Parathyroid adenoma (tissue), 2 donors: ENCODE results near the gene PES1.
"Not testable (repeated sequence)": the region's sequence is repeated elsewhere in the genome, so short reads cannot be mapped to it uniquely, and the experiment has no call there.

Experiments used
- H2AFZ ChIP-seq: fragments of 300-600 bp; sonication (generic); one replicate; pipeline ENCODE4 v1.7.0; 2017; ENCODE audit warnings: antibody characterized with exemption, mild to moderate bottlenecking
- H3K27ac ChIP-seq: fragments of 300-600 bp; sonication (generic); one replicate; pipeline ENCODE4 v1.7.0; 2017
- H3K27me3 ChIP-seq: fragments of 300-600 bp; sonication (generic); one replicate; pipeline ENCODE4 v1.7.0; 2017; ENCODE audit warnings: low read length; ENCODE audit not compliant: control insufficient read depth, insufficient read depth
- H3K36me3 ChIP-seq: fragments of 300-600 bp; sonication (generic); one replicate; pipeline ENCODE4 v1.7.0; 2017; ENCODE audit warnings: low read length; ENCODE audit not compliant: control insufficient read depth, insufficient read depth
- H3K4me1 ChIP-seq: fragments of 300-600 bp; sonication (generic); one replicate; pipeline ENCODE4 v1.7.0; 2017; ENCODE audit warnings: control low read depth
- H3K4me2 ChIP-seq: fragments of 300-600 bp; sonication (generic); one replicate; pipeline ENCODE4 v1.7.0; 2017; ENCODE audit warnings: low read length
- H3K4me3 ChIP-seq: fragments of 300-600 bp; sonication (generic); one replicate; pipeline ENCODE4 v1.7.0; 2017; ENCODE audit warnings: low read depth, low read length
- H3K79me2 ChIP-seq: fragments of 300-600 bp; sonication (generic); one replicate; pipeline ENCODE4 v1.7.0; 2017; ENCODE audit warnings: control low read depth
- H3K9ac ChIP-seq: fragments of 300-600 bp; sonication (generic); one replicate; pipeline ENCODE4 v1.7.0; 2017; ENCODE audit warnings: mild to moderate bottlenecking
- H3K9me3 ChIP-seq: fragments of 300-600 bp; sonication (generic); one replicate; pipeline ENCODE4 v1.7.0; 2017; ENCODE audit warnings: low read length; ENCODE audit not compliant: control insufficient read depth
- TF ChIP-seq, protein P1 (sequence below): fragments of 300-600 bp; sonication (generic); IDR thresholded peaks from one replicate; pipeline ENCODE4 v1.7.0; 2017; ENCODE audit warnings: antibody characterized with exemption, mild to moderate bottlenecking
- donor health status: primary hyperparathyroidism.

PES1 gene

DNA sequence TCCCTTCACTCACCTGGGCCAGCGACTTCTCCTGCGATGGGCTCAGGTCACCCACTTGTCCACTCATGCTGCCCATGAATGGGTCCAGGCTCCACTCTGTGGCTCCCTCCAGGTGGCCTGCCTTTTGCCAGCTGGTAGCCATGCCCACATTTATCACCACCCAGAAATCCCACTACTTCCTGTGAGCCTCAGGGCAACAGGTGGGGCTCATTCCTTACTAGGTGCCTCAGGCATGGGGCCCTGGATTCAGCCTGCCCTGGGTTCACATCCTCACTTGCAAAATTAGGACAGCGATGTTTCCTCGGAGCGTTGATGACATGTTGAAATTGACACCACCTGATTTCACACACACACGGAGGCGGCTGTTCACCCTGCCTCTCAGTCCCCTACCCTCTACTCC lies 45.1 kb downstream of the PES1 start, which contains the start of gene SEC14L6:
SEC14L6 (minus strand) TSS at position 126 of the 400 bp plus-strand sequence; CDS start at position 67, 59 bp downstream.
- H3K9me3 ChIP-seq, result no peaks in the 10 kb centered on the region
- H2AFZ ChIP-seq, result no peak within 1 kb of the TSS
- H3K27ac ChIP-seq, result no peak within 1 kb of the TSS
- no peaks in the 10 kb centered on the region for H3K36me3 ChIP-seq
- H3K4me3 ChIP-seq, result no peak within 1 kb of the TSS
- TF ChIP-seq, protein P1, sequence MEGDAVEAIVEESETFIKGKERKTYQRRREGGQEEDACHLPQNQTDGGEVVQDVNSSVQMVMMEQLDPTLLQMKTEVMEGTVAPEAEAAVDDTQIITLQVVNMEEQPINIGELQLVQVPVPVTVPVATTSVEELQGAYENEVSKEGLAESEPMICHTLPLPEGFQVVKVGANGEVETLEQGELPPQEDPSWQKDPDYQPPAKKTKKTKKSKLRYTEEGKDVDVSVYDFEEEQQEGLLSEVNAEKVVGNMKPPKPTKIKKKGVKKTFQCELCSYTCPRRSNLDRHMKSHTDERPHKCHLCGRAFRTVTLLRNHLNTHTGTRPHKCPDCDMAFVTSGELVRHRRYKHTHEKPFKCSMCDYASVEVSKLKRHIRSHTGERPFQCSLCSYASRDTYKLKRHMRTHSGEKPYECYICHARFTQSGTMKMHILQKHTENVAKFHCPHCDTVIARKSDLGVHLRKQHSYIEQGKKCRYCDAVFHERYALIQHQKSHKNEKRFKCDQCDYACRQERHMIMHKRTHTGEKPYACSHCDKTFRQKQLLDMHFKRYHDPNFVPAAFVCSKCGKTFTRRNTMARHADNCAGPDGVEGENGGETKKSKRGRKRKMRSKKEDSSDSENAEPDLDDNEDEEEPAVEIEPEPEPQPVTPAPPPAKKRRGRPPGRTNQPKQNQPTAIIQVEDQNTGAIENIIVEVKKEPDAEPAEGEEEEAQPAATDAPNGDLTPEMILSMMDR, result no peak
- H3K79me2 ChIP-seq, result no peaks in the 10 kb centered on the region
- H3K4me2 ChIP-seq, result no peak within 1 kb of the TSS
- no peaks in the 10 kb centered on the region for H3K27me3 ChIP-seq
- H3K4me1 ChIP-seq, result peaks cover 5% of the 10 kb centered on the region
- no peak within 1 kb of the TSS for H3K9ac ChIP-seq

DNA sequence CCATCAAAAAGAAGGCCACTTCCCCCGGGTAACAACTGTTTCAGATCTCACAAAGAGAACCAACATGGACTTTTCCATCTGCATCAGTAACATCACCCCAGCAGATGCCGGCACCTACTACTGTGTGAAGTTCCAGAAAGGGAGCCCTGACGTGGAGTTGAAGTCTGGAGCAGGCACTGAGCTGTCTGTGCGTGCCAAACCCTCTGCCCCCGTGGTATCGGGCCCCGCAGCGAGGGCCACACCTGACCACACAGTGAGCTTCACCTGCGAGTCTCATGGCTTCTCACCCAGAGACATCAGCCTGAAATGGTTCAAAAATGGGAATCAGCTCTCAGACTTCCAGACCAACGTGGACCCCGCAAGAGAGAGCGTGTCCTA lies 48.9 kb downstream of the PES1 start:
- no peaks in the 10 kb centered on the region for H3K36me3 ChIP-seq
- H3K9ac ChIP-seq, result no peak overlapping the region
- H3K4me1 ChIP-seq, result peaks cover 5% of the 10 kb centered on the region
- no peaks in the 10 kb centered on the region for H3K9me3 ChIP-seq
- no peak overlapping the region for H3K27ac ChIP-seq
- no peaks in the 10 kb centered on the region for H3K79me2 ChIP-seq
- peak overlapping the region; percentile 67 for H3K4me2 ChIP-seq
- no peaks in the 10 kb centered on the region for H3K27me3 ChIP-seq
- peak overlapping the region; percentile 60 for H3K4me3 ChIP-seq
- TF ChIP-seq, protein P1, result no peak
- H2AFZ ChIP-seq, result peak overlapping the region; percentile 90

DNA sequence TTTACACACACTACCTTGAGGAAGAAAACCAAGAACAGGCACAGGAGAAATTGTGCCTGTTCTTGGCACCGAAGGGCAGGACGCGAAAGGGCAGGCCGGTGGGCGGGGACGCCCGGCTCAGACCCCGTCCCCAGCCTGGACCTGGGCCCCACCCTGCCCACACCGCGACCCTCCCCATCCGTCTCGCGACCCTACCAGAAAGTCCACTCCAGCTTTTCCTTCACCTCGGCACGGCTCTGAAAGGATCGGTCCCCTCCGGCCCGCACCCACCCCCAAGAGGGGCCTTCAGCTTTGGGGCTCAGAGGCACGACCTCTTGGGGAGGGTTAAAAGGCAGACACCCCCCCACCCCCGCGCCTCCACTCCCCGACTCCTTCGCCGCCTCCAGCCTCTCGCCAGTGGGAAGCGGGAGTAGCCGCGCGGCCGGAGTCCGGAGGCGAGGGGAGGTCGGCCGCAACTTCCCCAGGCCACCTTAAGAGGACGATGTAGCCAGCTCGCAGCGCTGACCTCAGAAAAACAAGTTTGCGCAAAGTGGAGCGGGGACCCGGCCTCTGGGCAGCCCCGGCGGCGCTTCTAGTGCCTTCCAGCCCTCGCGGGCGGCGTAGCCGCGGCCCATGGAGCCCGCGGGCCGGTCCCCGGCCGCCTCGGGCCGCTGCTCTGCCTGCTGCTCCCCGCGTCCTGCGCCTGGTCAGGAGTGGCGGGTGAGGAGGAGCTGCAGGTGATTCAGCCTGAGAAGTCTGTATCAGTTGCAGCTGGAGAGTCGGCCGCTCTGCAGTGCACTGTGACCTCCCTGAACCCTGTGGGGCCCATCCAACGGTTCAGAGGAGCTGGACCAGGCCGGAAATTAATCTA lies 49.5 kb downstream of the PES1 start:
- Histone ChIP-seq H3K27me3 (no peaks in the 10 kb centered on the region), H3K79me2 (no peaks in the 10 kb centered on the region), H3K9ac (peak overlapping the region; percentile 46), H3K9me3 (no peaks in the 10 kb centered on the region), H3K4me1 (peaks cover 5% of the 10 kb centered on the region), H3K27ac (peak overlapping the region; percentile 24), H3K4me3 (peak overlapping the region; percentile 60), H2AFZ (peak overlapping the region; percentile 90), H3K36me3 (no peaks in the 10 kb centered on the region), H3K4me2 (peak overlapping the region; percentile 67)
- TF ChIP-seq, protein P1, result no peak

DNA sequence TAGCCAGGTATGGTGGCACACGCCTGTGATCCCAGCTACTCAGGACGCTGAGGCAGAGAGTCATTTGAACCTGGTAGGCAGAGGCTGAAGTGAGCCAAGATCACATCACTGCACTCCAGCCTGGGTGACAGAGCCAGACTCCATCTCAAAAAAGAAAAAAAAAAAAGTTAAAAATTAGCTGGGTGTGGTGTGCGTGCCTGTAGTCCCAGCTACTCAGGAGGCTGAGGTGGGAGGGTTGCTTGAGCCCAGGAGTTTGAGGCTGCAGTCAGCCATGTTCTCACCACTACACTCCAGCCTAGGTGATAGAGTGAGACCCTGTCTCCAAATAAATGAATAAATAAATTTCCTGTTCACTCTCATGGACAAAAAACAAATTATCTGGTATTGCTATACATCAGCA lies 50.2 kb downstream of the PES1 start:
- peak overlapping the region; percentile 90 for H2AFZ ChIP-seq
- H3K27ac ChIP-seq, result peak overlapping the region; percentile 24
- not testable (repeated sequence) for H3K9ac ChIP-seq, H3K79me2 ChIP-seq, H3K27me3 ChIP-seq, H3K9me3 ChIP-seq, H3K4me1 ChIP-seq, H3K36me3 ChIP-seq
- peak overlapping the region; percentile 60 for H3K4me3 ChIP-seq
- peak overlapping the region; percentile 67 for H3K4me2 ChIP-seq

DNA sequence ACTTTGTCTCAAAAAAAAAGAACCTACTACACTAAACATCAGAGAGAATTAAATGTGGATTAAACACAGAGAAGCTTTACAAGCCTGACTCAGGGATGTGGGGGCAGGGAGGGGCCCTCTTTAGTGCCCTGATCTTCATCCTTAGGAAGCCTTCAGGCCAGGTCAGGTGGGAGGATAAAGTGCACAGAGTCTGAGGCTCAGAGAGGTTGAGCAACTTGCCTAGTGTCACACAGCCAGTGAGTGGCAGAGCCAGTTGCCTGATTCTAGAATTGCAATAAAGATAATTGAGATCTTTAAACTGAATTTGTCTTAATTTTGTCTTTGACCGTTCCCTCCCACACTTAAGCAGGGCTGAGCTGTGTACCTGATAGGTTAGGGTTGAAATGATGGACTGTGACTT lies 52.3 kb downstream of the PES1 start:
- Histone ChIP-seq H3K4me3 (no peak overlapping the region), H3K4me2 (no peak overlapping the region), H3K27ac (no peak overlapping the region), H3K36me3 (no peaks in the 10 kb centered on the region), H3K9ac (no peak overlapping the region), H3K9me3 (no peaks in the 10 kb centered on the region), H3K27me3 (no peaks in the 10 kb centered on the region), H3K79me2 (no peaks in the 10 kb centered on the region), H2AFZ (no peak overlapping the region), H3K4me1 (peaks cover 5% of the 10 kb centered on the region)
- TF ChIP-seq, protein P1, result no peak
